ENCODE results near the gene PPP4R3B. TPM values are rescaled to one million over a fixed set of nuclear protein-coding genes. Genes with fewer than 3 reads are reported as not detected.

PPP4R3B gene
- total RNA-seq: 10 to 100 TPM; 30.6 to 71.3 (median 52.6) TPM

DNA sequence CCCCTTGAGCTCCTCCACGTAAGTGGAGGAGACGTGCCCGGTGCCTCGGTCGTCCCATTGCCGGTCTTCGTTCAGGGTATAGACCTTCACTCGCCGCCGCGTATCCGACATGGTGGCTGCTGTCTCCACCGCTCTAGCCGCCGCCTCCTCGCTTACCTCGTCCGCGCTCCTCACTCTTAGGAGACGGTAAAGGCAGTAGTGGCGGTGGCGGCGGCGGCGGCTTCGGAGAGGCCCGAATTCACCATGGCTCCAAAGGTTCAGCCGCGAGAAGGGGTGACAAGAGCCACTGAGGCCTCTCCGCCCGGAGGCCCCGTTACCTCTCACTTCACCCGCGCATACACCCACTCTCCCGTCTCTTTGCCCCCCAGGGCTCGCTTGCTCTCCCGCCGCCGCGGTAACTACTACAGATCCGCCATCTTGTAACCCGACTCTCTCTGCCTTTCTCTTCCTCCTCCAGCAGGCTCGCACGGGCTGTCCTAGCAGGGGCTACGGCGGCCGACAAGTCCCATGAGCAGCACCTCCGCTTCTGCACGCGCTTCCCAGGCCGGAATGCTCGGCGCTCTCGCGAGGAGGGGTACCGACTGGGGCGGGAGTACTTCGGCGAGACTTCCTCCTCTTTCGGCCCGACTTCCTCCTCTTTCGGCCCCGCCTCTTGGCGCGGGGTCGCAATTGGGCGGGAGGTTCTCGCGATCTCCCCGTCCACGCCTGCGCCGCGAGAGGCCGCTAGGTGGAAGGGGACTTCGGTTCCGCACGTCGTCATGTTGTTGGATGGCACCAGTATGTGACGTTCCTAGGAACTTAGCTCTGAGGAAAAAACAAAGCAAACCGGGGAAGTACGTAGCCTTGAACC, at the start of gene PPP4R3B:
Gene PPP4R3B (minus strand): TSS at position 448 of the 850 bp plus-strand sequence. CDS start 337 bp downstream, at position 111.
- Histone ChIP-seq H3K9me3 (no peaks in the 10 kb centered on the region), H3K27me3 (no peaks in the 10 kb centered on the region), H3K27ac (peak within 1 kb of the TSS; percentile 95 to 99 (median 97)), H3K4me1 (peaks cover 16 to 60% (median 31%) of the 10 kb centered on the region in 3 donors), H3K4me3 (peak within 1 kb of the TSS; percentile 78 to 100 (median 96)), H3K36me3 (peaks cover 0 to 45% (median 0%) of the 10 kb centered on the region in 3 donors)
- intact Hi-C loops (cut with DNase I): no loop called here
- 0 to 1% methylated on average over 23 to 37 of the region's 82 CpGs for WGBS, 2 donors
- TF ChIP-seq, protein P1, sequence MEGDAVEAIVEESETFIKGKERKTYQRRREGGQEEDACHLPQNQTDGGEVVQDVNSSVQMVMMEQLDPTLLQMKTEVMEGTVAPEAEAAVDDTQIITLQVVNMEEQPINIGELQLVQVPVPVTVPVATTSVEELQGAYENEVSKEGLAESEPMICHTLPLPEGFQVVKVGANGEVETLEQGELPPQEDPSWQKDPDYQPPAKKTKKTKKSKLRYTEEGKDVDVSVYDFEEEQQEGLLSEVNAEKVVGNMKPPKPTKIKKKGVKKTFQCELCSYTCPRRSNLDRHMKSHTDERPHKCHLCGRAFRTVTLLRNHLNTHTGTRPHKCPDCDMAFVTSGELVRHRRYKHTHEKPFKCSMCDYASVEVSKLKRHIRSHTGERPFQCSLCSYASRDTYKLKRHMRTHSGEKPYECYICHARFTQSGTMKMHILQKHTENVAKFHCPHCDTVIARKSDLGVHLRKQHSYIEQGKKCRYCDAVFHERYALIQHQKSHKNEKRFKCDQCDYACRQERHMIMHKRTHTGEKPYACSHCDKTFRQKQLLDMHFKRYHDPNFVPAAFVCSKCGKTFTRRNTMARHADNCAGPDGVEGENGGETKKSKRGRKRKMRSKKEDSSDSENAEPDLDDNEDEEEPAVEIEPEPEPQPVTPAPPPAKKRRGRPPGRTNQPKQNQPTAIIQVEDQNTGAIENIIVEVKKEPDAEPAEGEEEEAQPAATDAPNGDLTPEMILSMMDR (IDR thresholded peaks at IDR 0.05): peak; percentile 31 to 81 (median 74)
- peak in 3 of 4 donors; percentile 92 to 99 (median 95) for TF ChIP-seq POLR2A (IDR thresholded peaks at IDR 0.05)
- peak; percentile 92 for DNase-seq

- DNase-seq: no peak
- H3K36me3 ChIP-seq: peaks cover 0 to 76% (median 11%) of the 10 kb centered on the region in 3 donors
- 93 to 100% methylated on average over 2 of the region's 2 CpGs for WGBS, 2 donors
Measured at GRCh38 chr2:55653255-55653654, 35.8 kb upstream of the PPP4R3B start.

DNA sequence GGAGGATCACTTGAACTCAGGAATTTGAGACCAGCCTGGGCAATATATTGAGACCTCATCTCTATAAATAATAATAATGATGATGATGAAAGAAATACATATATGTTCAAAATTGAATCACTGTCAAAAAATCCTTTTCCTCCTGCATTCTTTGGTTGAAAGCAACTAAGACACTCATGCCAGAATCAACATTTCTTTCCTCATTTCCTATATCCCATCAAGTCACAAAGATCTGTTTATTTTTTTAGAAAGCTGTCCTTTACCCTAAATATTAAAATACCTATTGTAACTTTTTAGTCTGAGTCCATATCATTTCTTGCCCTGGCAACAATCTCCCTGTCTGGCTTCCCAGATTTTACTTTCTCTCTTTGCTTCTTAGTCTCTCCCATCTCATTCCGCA, 31.8 kb upstream of the PPP4R3B start:
- WGBS, 2 donors: 100% methylated on average over 1 of the region's 1 CpG
- Histone ChIP-seq H3K27me3 (no peaks in the 10 kb centered on the region), H3K27ac (no peak overlapping the region), H3K4me3 (no peak overlapping the region), H3K9me3 (no peaks in the 10 kb centered on the region), H3K4me1 (no peaks in the 10 kb centered on the region), H3K36me3 (peaks cover 0 to 82% (median 6%) of the 10 kb centered on the region in 3 donors)
- intact Hi-C loops (cut with DNase I): no loop called here
- no peak for DNase-seq
- TF ChIP-seq, protein P1 (IDR thresholded peaks at IDR 0.05): no peak
- TF ChIP-seq POLR2A (IDR thresholded peaks at IDR 0.05): no peak

More at GRCh38 chr2:55653255-55653654, 35.8 kb upstream of the PPP4R3B start:
- H3K27ac ChIP-seq: no peak overlapping the region
- intact Hi-C loops (cut with DNase I): no loop called here
- no peaks in the 10 kb centered on the region for H3K9me3 ChIP-seq
- no peaks in the 10 kb centered on the region for H3K4me1 ChIP-seq
- H3K27me3 ChIP-seq: no peaks in the 10 kb centered on the region
- TF ChIP-seq POLR2A (IDR thresholded peaks at IDR 0.05): no peak
- TF ChIP-seq, protein P1 (IDR thresholded peaks at IDR 0.05): no peak
- H3K4me3 ChIP-seq: no peak overlapping the region

- H3K4me3 ChIP-seq: no peak overlapping the region
- intact Hi-C loops (cut with DNase I): no loop called here
- DNase-seq: no peak
- WGBS, 2 donors: 94 to 100% methylated on average over 3 of the region's 3 CpGs
- TF ChIP-seq, protein P1 (IDR thresholded peaks at IDR 0.05): no peak
- no peak for TF ChIP-seq POLR2A (IDR thresholded peaks at IDR 0.05)
- peaks cover 0 to 98% (median 10%) of the 10 kb centered on the region in 3 donors for H3K36me3 ChIP-seq
- H3K27me3 ChIP-seq: no peaks in the 10 kb centered on the region
- H3K9me3 ChIP-seq: no peaks in the 10 kb centered on the region
- no peak overlapping the region for H3K27ac ChIP-seq
- H3K4me1 ChIP-seq: no peaks in the 10 kb centered on the region
Measured at GRCh38 chr2:55636831-55637230, 19.4 kb upstream of the PPP4R3B start.

- no peak overlapping the region for H3K27ac ChIP-seq
- H3K27me3 ChIP-seq: no peaks in the 10 kb centered on the region
- peaks cover 0 to 23% (median 0%) of the 10 kb centered on the region in 3 donors for H3K4me1 ChIP-seq
- no peak for TF ChIP-seq POLR2A (IDR thresholded peaks at IDR 0.05)
- TF ChIP-seq, protein P1 (IDR thresholded peaks at IDR 0.05): no peak
- no peaks in the 10 kb centered on the region for H3K9me3 ChIP-seq
- no peak overlapping the region for H3K4me3 ChIP-seq
- WGBS, 2 donors: 100% methylated on average over 2 of the region's 2 CpGs
- H3K36me3 ChIP-seq: peaks cover 0 to 30% (median 6%) of the 10 kb centered on the region in 3 donors
- no peak for DNase-seq
- intact Hi-C loops (cut with DNase I): no loop called here
Measured at GRCh38 chr2:55628931-55629330, 11.5 kb upstream of the PPP4R3B start.

Data from esophagus squamous epithelium (tissue), 5 donors.